NCI-H1436 treated with DMSO at 0.1 percent for 48 hours (cell line): ENCODE measurements around the gene YKT6.
"Not testable (repeated sequence)": the region's sequence is repeated elsewhere in the genome, so short reads cannot be mapped to it uniquely, and the experiment has no call there.

Source experiments
- DNase-seq: peaks from one replicate; lab custom pipeline; 2025; lab: John Stamatoyannopoulos, UW

YKT6 gene

GRCh38 chr7:44193011-44193802 is 7.6 kb upstream of the YKT6 start:
- no peak for DNase-seq

GRCh38 chr7:44194069-44194468 is 6.7 kb upstream of the YKT6 start:
- DNase-seq = no peak

GRCh38 chr7:44194562-44195145 is 6.1 kb upstream of the YKT6 start:
- no peak for DNase-seq

GRCh38 chr7:44195889-44196288 is 4.9 kb upstream of the YKT6 start:
- no peak for DNase-seq

GRCh38 chr7:44196450-44196872 is 4.3 kb upstream of the YKT6 start:
- DNase-seq = no peak

- DNase-seq = no peak
Observed at GRCh38 chr7:44197474-44197873, 3.3 kb upstream of the YKT6 start.

GRCh38 chr7:44200163-44200562 is 615 bp upstream of the YKT6 start:
- not testable (repeated sequence) for DNase-seq

GRCh38 chr7:44201813-44202212 is 1.0 kb downstream of the YKT6 start:
- no peak for DNase-seq

GRCh38 chr7:44206008-44206407 is 5.2 kb downstream of the YKT6 start:
- DNase-seq = no peak

GRCh38 chr7:44208085-44208484 is 7.3 kb downstream of the YKT6 start:
- DNase-seq = no peak

- no peak for DNase-seq
Observed at GRCh38 chr7:44210107-44210506, 9.3 kb downstream of the YKT6 start.

GRCh38 chr7:44211126-44211675 is 10.4 kb downstream of the YKT6 start:
- DNase-seq = no peak

- no peak for DNase-seq
Observed at GRCh38 chr7:44212018-44212417, 11.2 kb downstream of the YKT6 start.

- DNase-seq = no peak
Observed at GRCh38 chr7:44212581-44213184, 11.9 kb downstream of the YKT6 start.

- no peak for DNase-seq
Observed at GRCh38 chr7:44213206-44213876, 12.6 kb downstream of the YKT6 start.

- no peak for DNase-seq
Observed at GRCh38 chr7:44213877-44214388, 13.2 kb downstream of the YKT6 start.

GRCh38 chr7:44215531-44215930 is 14.8 kb downstream of the YKT6 start:
- no peak for DNase-seq

- no peak for DNase-seq
Observed at GRCh38 chr7:44216019-44216418, 15.2 kb downstream of the YKT6 start.

- DNase-seq = no peak
Observed at GRCh38 chr7:44216521-44217222, 15.9 kb downstream of the YKT6 start.

GRCh38 chr7:44217223-44217714 is 16.5 kb downstream of the YKT6 start:
- no peak for DNase-seq

- no peak for DNase-seq
Observed at GRCh38 chr7:44217852-44218402, 17.1 kb downstream of the YKT6 start.
